PC-3 (cell line): ENCODE data around the gene CROCC.

Source experiments
- EZH2 ChIP-seq: fragments of 300-600 bp; sonication (generic); IDR thresholded peaks from one replicate; pipeline ENCODE4 v1.6.1; 2017; ENCODE audit warnings: antibody characterized with exemption, mild to moderate bottlenecking, low read length; ENCODE audit not compliant: unreplicated experiment
- TF ChIP-seq, protein P1 (sequence below): fragments of 300-600 bp; sonication (generic); conservative IDR thresholded peaks from 2 replicates; pipeline ENCODE4 v1.5.1; 2017; ENCODE audit warnings: antibody characterized with exemption, low read depth, mild to moderate bottlenecking, low read length

DNA sequence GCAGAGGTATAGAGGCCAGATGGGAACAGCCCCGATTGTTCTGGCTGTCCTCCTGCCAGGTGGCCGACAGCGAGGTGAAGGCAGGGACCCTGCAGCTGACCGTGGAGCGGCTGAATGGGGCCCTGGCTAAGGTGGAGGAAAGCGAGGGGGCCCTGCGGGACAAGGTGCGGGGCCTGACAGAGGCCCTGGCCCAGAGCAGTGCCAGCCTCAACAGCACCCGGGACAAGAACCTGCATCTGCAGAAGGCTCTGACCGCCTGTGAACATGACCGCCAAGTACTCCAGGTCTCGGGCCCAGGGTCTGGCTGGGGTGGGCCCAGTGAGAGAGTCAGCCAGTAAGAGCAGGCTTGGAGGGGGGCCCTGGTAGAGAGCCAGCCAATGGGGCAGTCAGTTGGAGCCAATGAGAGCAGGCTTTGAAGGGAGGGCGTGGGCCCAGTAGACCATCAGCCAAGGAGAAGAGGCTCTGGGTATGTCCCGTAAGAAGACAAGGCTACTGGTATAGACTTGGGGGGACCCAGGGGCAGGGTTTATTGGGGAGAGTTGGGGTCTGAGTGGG is 47.4 kb downstream of the CROCC start:
- no peak for TF ChIP-seq EZH2
- TF ChIP-seq, protein P1, sequence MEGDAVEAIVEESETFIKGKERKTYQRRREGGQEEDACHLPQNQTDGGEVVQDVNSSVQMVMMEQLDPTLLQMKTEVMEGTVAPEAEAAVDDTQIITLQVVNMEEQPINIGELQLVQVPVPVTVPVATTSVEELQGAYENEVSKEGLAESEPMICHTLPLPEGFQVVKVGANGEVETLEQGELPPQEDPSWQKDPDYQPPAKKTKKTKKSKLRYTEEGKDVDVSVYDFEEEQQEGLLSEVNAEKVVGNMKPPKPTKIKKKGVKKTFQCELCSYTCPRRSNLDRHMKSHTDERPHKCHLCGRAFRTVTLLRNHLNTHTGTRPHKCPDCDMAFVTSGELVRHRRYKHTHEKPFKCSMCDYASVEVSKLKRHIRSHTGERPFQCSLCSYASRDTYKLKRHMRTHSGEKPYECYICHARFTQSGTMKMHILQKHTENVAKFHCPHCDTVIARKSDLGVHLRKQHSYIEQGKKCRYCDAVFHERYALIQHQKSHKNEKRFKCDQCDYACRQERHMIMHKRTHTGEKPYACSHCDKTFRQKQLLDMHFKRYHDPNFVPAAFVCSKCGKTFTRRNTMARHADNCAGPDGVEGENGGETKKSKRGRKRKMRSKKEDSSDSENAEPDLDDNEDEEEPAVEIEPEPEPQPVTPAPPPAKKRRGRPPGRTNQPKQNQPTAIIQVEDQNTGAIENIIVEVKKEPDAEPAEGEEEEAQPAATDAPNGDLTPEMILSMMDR = no peak
